WTC11 (cell line): Measurements from ENCODE around the gene CENPB. TPM values are rescaled to one million over a fixed set of nuclear protein-coding genes. Genes with fewer than 3 reads are reported as not detected.

ENCODE experiments used
- ATAC-seq: fragments of 200-7000 bp; cut with Tn5 transposase; 2 replicates; pipeline ENCODE4 v1.10.0; 2021; ENCODE audit warnings: mild to moderate bottlenecking, moderate library complexity
- CTCF ChIA-PET: fragments of 300-600 bp; sonication (Branson Sonifier 250); formaldehyde crosslinking; loops from one replicate; lab custom pipeline; 2021; ENCODE audit warnings: antibody characterized with exemption; lab: Charles Lee
- POLR2A ChIA-PET: fragments of 350-600 bp; sonication (Branson Sonifier 250); formaldehyde crosslinking; loops from one replicate; lab custom pipeline; 2021; ENCODE audit warnings: antibody characterized with exemption; lab: Charles Lee
- DNase-seq: peaks from one replicate; pipeline ENCODE4 v3.0.0; 2021; ENCODE audit warnings: low spot score
- H3K27ac Mint-ChIP-seq: 2 replicates; pipeline ENCODE4 v1.8.0; 2021; ENCODE audit warnings: mixed read lengths
- H3K27me3 Mint-ChIP-seq: 2 replicates; pipeline ENCODE4 v1.8.0; 2021; ENCODE audit warnings: low read depth, mild to moderate bottlenecking, moderate library complexity, mixed read lengths
- H3K36me3 Mint-ChIP-seq: 2 replicates; pipeline ENCODE4 v1.8.0; 2021; ENCODE audit warnings: mixed read lengths
- H3K4me1 Mint-ChIP-seq: 2 replicates; pipeline ENCODE4 v1.8.0; 2022; ENCODE audit warnings: mixed read lengths
- H3K4me3 Mint-ChIP-seq: 2 replicates; pipeline ENCODE4 v1.8.0; 2021; ENCODE audit warnings: mild to moderate bottlenecking, moderate library complexity, mixed read lengths
- H3K9me3 Mint-ChIP-seq: 2 replicates; pipeline ENCODE4 v1.8.0; 2021; ENCODE audit warnings: mixed read lengths
- AFF4 ChIP-seq: sonication (generic); formaldehyde crosslinking; IDR thresholded peaks from 2 replicates; pipeline ENCODE4 v1.8.1; 2023; ENCODE audit warnings: mild to moderate bottlenecking, missing genetic modification reagents, borderline replicate concordance
- ATF6 ChIP-seq: sonication (generic); formaldehyde crosslinking; IDR thresholded peaks from 2 replicates; pipeline ENCODE4 v1.8.1; 2023; ENCODE audit warnings: mild to moderate bottlenecking, missing genetic modification reagents
- CTCF ChIP-seq: fragments of 200-600 bp; IDR thresholded peaks from 2 replicates; pipeline ENCODE4 v1.8.0; 2022; ENCODE audit warnings: antibody characterized with exemption
- FOXP1 ChIP-seq: sonication (generic); formaldehyde crosslinking; IDR thresholded peaks from 2 replicates; pipeline ENCODE4 v1.8.0; 2022; ENCODE audit warnings: missing genetic modification reagents, mild to moderate bottlenecking, moderate library complexity, borderline replicate concordance
- GABPB1 ChIP-seq: sonication (generic); formaldehyde crosslinking; IDR thresholded peaks from 2 replicates; pipeline ENCODE4 v1.8.1; 2023; ENCODE audit warnings: mild to moderate bottlenecking, missing genetic modification reagents
- GTF2I ChIP-seq: fragments of 250-450 bp; sonication (Bioruptor Pico); conservative IDR thresholded peaks from 2 replicates; pipeline ENCODE4 v1.4.0; 2021; ENCODE audit warnings: mild to moderate bottlenecking
- JUN ChIP-seq: sonication (generic); formaldehyde crosslinking; IDR thresholded peaks from 2 replicates; pipeline ENCODE4 v1.8.0; 2023; ENCODE audit warnings: mild to moderate bottlenecking, missing genetic modification reagents
- MYBL2 ChIP-seq: sonication (generic); formaldehyde crosslinking; IDR thresholded peaks from 2 replicates; pipeline ENCODE4 v1.8.1; 2023; ENCODE audit warnings: mild to moderate bottlenecking, moderate library complexity, missing genetic modification reagents
- NFATC4 ChIP-seq: fragments of 250-450 bp; sonication (Bioruptor Pico); IDR thresholded peaks from 2 replicates; pipeline ENCODE4 v1.9.0; 2021; ENCODE audit warnings: mild to moderate bottlenecking
- NFE2L1 ChIP-seq: sonication (generic); formaldehyde crosslinking; IDR thresholded peaks from 2 replicates; pipeline ENCODE4 v1.8.1; 2023; ENCODE audit warnings: missing genetic modification reagents
- RELA ChIP-seq: sonication (generic); formaldehyde crosslinking; IDR thresholded peaks from 2 replicates; pipeline ENCODE4 v1.8.1; 2022; ENCODE audit warnings: missing genetic modification reagents, mild to moderate bottlenecking, borderline replicate concordance
- USF2 ChIP-seq: sonication (generic); formaldehyde crosslinking; IDR thresholded peaks from 2 replicates; pipeline ENCODE4 v1.8.1; 2023; ENCODE audit warnings: mild to moderate bottlenecking, missing genetic modification reagents, moderate library complexity
- ZNF121 ChIP-seq: sonication (generic); formaldehyde crosslinking; IDR thresholded peaks from 2 replicates; pipeline ENCODE4 v1.8.0; 2023; ENCODE audit warnings: missing genetic modification reagents
- ZNF219 ChIP-seq: sonication (generic); formaldehyde crosslinking; IDR thresholded peaks from 2 replicates; pipeline ENCODE4 v1.8.0; 2023; ENCODE audit warnings: missing genetic modification reagents, mild to moderate bottlenecking, borderline replicate concordance
- ZSCAN18 ChIP-seq: fragments of 250-450 bp; sonication (Bioruptor Pico); IDR thresholded peaks from 2 replicates; pipeline ENCODE4 v2.1.2; 2022; ENCODE audit warnings: mild to moderate bottlenecking, moderate library complexity
- total RNA-seq: library from RNA; stranded (reverse); gene quantifications from 3 replicates; pipeline ENCODE4 v1.2.3, GENCODE V29; 2021

The CENPB gene
- total RNA-seq, 1 experiment from 2014 or later, result 58.7 TPM

- H3K4me3 Mint-ChIP-seq, result no peak overlapping the region
- peak overlapping the region; percentile 66; the same call in 1 of the 2 replicates for H3K27ac Mint-ChIP-seq
- DNase-seq (no peak), ATAC-seq (no peak)
- no peaks in the 10 kb centered on the region for H3K9me3 Mint-ChIP-seq
- peaks cover 53% of the 10 kb centered on the region for H3K4me1 Mint-ChIP-seq
- POLR2A ChIA-PET, result no interaction called here
- no peak for TF ChIP-seq GTF2I (CRISPR knock-in tag)
- TF ChIP-seq USF2 (CRISPR knock-in tag), result no peak
- TF ChIP-seq JUN (CRISPR knock-in tag), result no peak
- TF ChIP-seq ZNF219 (CRISPR knock-in tag), result no peak
- CTCF ChIA-PET, result interaction anchor here (0.7 to 3.9 kb wide), 5 partner anchors 12 to 53 kb away, joined by 3 to 79 read pairs (median 5); partner anchors contain the start of genes ADISSP, AP5S1, CENPB and SPEF1
- peaks cover 24% of the 10 kb centered on the region for H3K36me3 Mint-ChIP-seq
- peaks cover 5% of the 10 kb centered on the region; the same call in 1 of the 2 replicates for H3K27me3 Mint-ChIP-seq
These were observed 11.8 kb upstream of the CENPB start for GRCh38 chr20:3798373-3798768.

- H3K4me3 Mint-ChIP-seq, result peak overlapping the region; percentile 79
- peaks cover 18% of the 10 kb centered on the region for H3K36me3 Mint-ChIP-seq
- TF ChIP-seq ATF6 (CRISPR knock-in tag), result no peak
- no peak for TF ChIP-seq GABPB1 (CRISPR knock-in tag)
- TF ChIP-seq AFF4 (CRISPR knock-in tag), result no peak
- no peak for TF ChIP-seq RELA
- no peak for TF ChIP-seq CTCF
- no peak for TF ChIP-seq ZSCAN18 (CRISPR knock-in tag)
- no peak for TF ChIP-seq ZNF121 (CRISPR knock-in tag)
- no peak for TF ChIP-seq FOXP1 (CRISPR knock-in tag)
- no peak for TF ChIP-seq NFE2L1 (CRISPR knock-in tag)
- no peak for TF ChIP-seq NFATC4 (CRISPR knock-in tag)
- TF ChIP-seq MYBL2 (CRISPR knock-in tag), result no peak
- no peaks in the 10 kb centered on the region for H3K9me3 Mint-ChIP-seq
- peak overlapping the region; percentile 61 for H3K27ac Mint-ChIP-seq
- ATAC-seq, result no peak
- POLR2A ChIA-PET, result no interaction called here
- CTCF ChIA-PET, result interaction anchor here (0.7 to 3.9 kb wide), 2 partner anchors 22 to 30 kb away, joined by 3 to 79 read pairs; partner anchors contain the start of genes ADISSP and AP5S1
- peaks cover 5% of the 10 kb centered on the region; the same call in 1 of the 2 replicates for H3K27me3 Mint-ChIP-seq
- H3K4me1 Mint-ChIP-seq, result peaks cover 53% of the 10 kb centered on the region
- DNase-seq, result no peak
These were observed 11.2 kb upstream of the CENPB start for GRCh38 chr20:3797592-3798372.
